IMR-90 (cell line): Measurements from ENCODE around the gene ALOX12B. TPM values are rescaled to one million over a fixed set of nuclear protein-coding genes. Genes with fewer than 3 reads are reported as not detected.

Source experiments
- ATAC-seq: fragments of 200-7000 bp; cut with Tn5 transposase; 2 replicates; pipeline ENCODE4 v1.9.1; 2020; ENCODE audit warnings: low read depth, mild to moderate bottlenecking, moderate library complexity
- BruUV-seq: library from RNA; stranded (reverse); fragments of 400-500 nt; replicated peaks from 2 replicates; lab custom pipeline; 2021; lab: Mats Ljungman, UMichigan
- CTCF ChIA-PET: fragments of 300-600 bp; formaldehyde crosslinking; extraction: SDS; loops from one replicate; lab custom pipeline; 2021; ENCODE audit warnings: antibody characterized with exemption; lab: Yijun Ruan, JAX
- POLR2A ChIA-PET: fragments of 300-600 bp; sonication (Branson Sonifier 250); formaldehyde crosslinking; loops from one replicate; lab custom pipeline; 2022; ENCODE audit warnings: antibody characterized with exemption; ENCODE audit not compliant: unreplicated experiment; lab: Charles Lee
- DNase-seq: peaks from one replicate; pipeline ENCODE4 v3.0.0; 2013
- H2AFZ ChIP-seq: replicated peaks from 2 replicates; pipeline ENCODE3; 2013; ENCODE audit warnings: low read length, mild to moderate bottlenecking; ENCODE audit not compliant: poor library complexity
- H2AK5ac ChIP-seq: 2 replicates; pipeline ENCODE4 v1.6.1; 2013; ENCODE audit warnings: low read depth, low read length, inconsistent platforms
- H2AK9ac ChIP-seq: replicated peaks from 2 replicates; pipeline ENCODE3; 2013; ENCODE audit warnings: mild to moderate bottlenecking, low read depth, low read length, moderate library complexity; ENCODE audit not compliant: poor library complexity
- H2BK120ac ChIP-seq: 2 replicates; pipeline ENCODE4 v1.6.1; 2013; ENCODE audit warnings: low read depth, low read length, inconsistent platforms
- H2BK15ac ChIP-seq: 3 replicates; pipeline ENCODE4 v1.6.1; 2013; ENCODE audit warnings: low read depth, low read length, inconsistent platforms
- H2BK20ac ChIP-seq: 2 replicates; pipeline ENCODE4 v1.6.1; 2013; ENCODE audit warnings: low read depth, mild to moderate bottlenecking, inconsistent platforms, low read length, moderate library complexity
- H2BK5ac ChIP-seq: 2 replicates; pipeline ENCODE4 v1.6.1; 2013; ENCODE audit warnings: mild to moderate bottlenecking, low read depth, low read length, inconsistent platforms; ENCODE audit not compliant: poor library complexity, severe bottlenecking
- H3K14ac ChIP-seq: replicated peaks from 2 replicates; pipeline ENCODE4 v1.6.1; 2013; ENCODE audit warnings: low read depth, low read length, inconsistent platforms
- H3K18ac ChIP-seq: 2 replicates; pipeline ENCODE4 v1.6.1; 2013; ENCODE audit warnings: low read depth, low read length, control low read depth
- H3K23ac ChIP-seq: 2 replicates; pipeline ENCODE4 v1.6.1; 2013; ENCODE audit warnings: low read depth, low read length, inconsistent platforms
- H3K27ac ChIP-seq: 2 replicates; pipeline ENCODE4 v1.5.1; 2013; ENCODE audit warnings: mild to moderate bottlenecking, control low read depth, low read length; ENCODE audit not compliant: insufficient read depth
- H3K27me3 ChIP-seq: 2 replicates; pipeline ENCODE4 v1.6.1; 2013; ENCODE audit warnings: low read length; ENCODE audit not compliant: control insufficient read depth, insufficient read depth
- H3K36me3 ChIP-seq: 2 replicates; pipeline ENCODE4 v1.6.1; 2013; ENCODE audit warnings: low read length, mixed read lengths; ENCODE audit not compliant: control insufficient read depth, insufficient read depth
- H3K4ac ChIP-seq: 2 replicates; pipeline ENCODE4 v1.6.1; 2013; ENCODE audit warnings: low read depth, low read length, inconsistent platforms
- H3K4me1 ChIP-seq: 2 replicates; pipeline ENCODE4 v1.6.1; 2013; ENCODE audit warnings: low read length, mixed read lengths; ENCODE audit not compliant: control insufficient read depth, insufficient read depth
- H3K4me2 ChIP-seq: 2 replicates; pipeline ENCODE4 v1.6.1; 2013; ENCODE audit warnings: low read depth, mild to moderate bottlenecking, control low read depth, low read length, moderate library complexity
- H3K4me3 ChIP-seq: 2 replicates; pipeline ENCODE4 v1.5.1; 2013; ENCODE audit warnings: low read depth, mild to moderate bottlenecking, control low read depth, low read length, moderate library complexity; ENCODE audit not compliant: insufficient read depth
- H3K56ac ChIP-seq: 2 replicates; pipeline ENCODE4 v1.6.1; 2013; ENCODE audit warnings: low read length, inconsistent platforms; ENCODE audit not compliant: insufficient read depth; ENCODE audit errors: extremely low read depth
- H3K79me1 ChIP-seq, 2 experiments: 2 replicates each; pipeline ENCODE4 v1.6.1; 2013; ENCODE audit warnings: low read length in 2 of 2, inconsistent platforms in 1 of 2, low read depth in 1 of 2
- H3K9ac ChIP-seq: 2 replicates; pipeline ENCODE4 v1.6.1; 2013; ENCODE audit warnings: low read depth, low read length, control low read depth
- H3K9me1 ChIP-seq: 2 replicates; pipeline ENCODE4 v1.6.1; 2013; ENCODE audit warnings: low read length, inconsistent platforms; ENCODE audit not compliant: insufficient read depth
- H3K9me3 ChIP-seq: 2 replicates; pipeline ENCODE4 v1.6.1; 2013; ENCODE audit warnings: low read length; ENCODE audit not compliant: control insufficient read depth, insufficient read depth
- H4K20me1 ChIP-seq: 2 replicates; pipeline ENCODE4 v1.6.1; 2013; ENCODE audit warnings: low read length, inconsistent platforms; ENCODE audit not compliant: insufficient read depth
- H4K5ac ChIP-seq: 2 replicates; pipeline ENCODE4 v1.6.1; 2013; ENCODE audit warnings: mild to moderate bottlenecking, low read depth, low read length, control low read depth
- H4K8ac ChIP-seq, 2 experiments: 2 replicates each; pipeline ENCODE4 v1.6.1; 2013; ENCODE audit warnings: low read depth in 2 of 2, low read length in 2 of 2, control low read depth in 1 of 2, inconsistent platforms in 1 of 2
- H4K91ac ChIP-seq: 2 replicates; pipeline ENCODE4 v1.6.1; 2013; ENCODE audit warnings: low read depth, low read length, inconsistent platforms; ENCODE audit not compliant: insufficient read depth
- RFX5 ChIP-seq: IDR thresholded peaks from 2 replicates; pipeline ENCODE4 v1.8.0; 2012; ENCODE audit warnings: low read depth, mild to moderate bottlenecking, low read length, moderate library complexity
- WGBS, 2 experiments: methylation state at CpG; one replicate each; pipeline versions ENCODE4 v1.1.5 to v1.1.7; 2013; ENCODE audit warnings: missing lambda C conversion rate in 2 of 2; ENCODE audit not compliant: insufficient read length in 1 of 2; ENCODE audit errors: extremely low coverage in 2 of 2; 5-methylcytosine and 5-hydroxymethylcytosine counted together
- dilution Hi-C: fragments of 300-500 bp; cut with HindIII; formaldehyde crosslinking; loops from one replicate; pipeline ENCODE4 v1.14.3; 2018; ENCODE audit warnings: low sequenced_read_pairs; ENCODE audit not compliant: unreplicated experiment
- in situ Hi-C: fragments of 300-500 bp; cut with MboI; formaldehyde crosslinking; loops from 3 replicates; pipeline ENCODE4 v1.14.3; 2019; ENCODE audit warnings: low sequenced_read_pairs, inconsistent platforms, mixed read lengths
- intact Hi-C: fragments of 100-400 bp; cut with micrococcal nuclease; formaldehyde crosslinking; loops from 2 replicates; pipeline ENCODE4 v1.10.0; 2022
- polyA plus RNA-seq, 3 experiments: library from polyadenylated mRNA; depleted of rRNA; stranded (reverse); fragments of >200 nt; gene quantifications; 2 replicates each; pipeline ENCODE4 v1.2.3, GENCODE V29; 2012; ENCODE audit warnings: low replicate concordance in 1 of 3
- total RNA-seq: library from RNA; depleted of rRNA; stranded (reverse); fragments of >200 nt; gene quantifications from 2 replicates; pipeline ENCODE4 v1.2.3, GENCODE V29; 2012
- TF ChIP-seq, protein P1 (sequence below): fragments of 150-350 bp; IDR thresholded peaks from 2 replicates; pipeline ENCODE4 v1.6.1; 2017; ENCODE audit warnings: mild to moderate bottlenecking, antibody characterized with exemption, low read length, low read depth

ALOX12B gene
- total and polyA plus RNA-seq, 2 of the 4 experiments (the other 2 are of a cell fraction), result not detected

DNA sequence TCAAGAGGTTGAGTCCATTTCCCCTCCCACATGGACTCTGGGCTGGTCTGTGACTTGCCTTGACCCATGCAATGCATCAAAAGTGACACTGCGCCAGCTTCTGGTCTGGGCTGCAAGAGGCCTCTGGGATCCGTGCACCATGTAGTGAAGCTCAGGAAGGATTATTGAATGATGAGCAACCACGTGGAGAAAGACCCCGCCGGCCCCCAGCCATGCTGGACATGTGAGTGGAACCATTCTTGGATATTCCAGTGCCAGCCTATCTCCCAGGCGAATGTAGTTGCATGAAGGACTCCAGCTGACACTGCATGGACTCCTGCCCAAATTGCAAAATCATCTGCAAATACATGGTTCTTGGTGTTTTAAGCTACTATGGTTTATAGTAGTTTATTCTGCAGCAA is 56.3 kb downstream of the ALOX12B start:
- H3K18ac ChIP-seq, result no peak overlapping the region
- H4K5ac ChIP-seq, result no peak overlapping the region
- TF ChIP-seq, protein P1, sequence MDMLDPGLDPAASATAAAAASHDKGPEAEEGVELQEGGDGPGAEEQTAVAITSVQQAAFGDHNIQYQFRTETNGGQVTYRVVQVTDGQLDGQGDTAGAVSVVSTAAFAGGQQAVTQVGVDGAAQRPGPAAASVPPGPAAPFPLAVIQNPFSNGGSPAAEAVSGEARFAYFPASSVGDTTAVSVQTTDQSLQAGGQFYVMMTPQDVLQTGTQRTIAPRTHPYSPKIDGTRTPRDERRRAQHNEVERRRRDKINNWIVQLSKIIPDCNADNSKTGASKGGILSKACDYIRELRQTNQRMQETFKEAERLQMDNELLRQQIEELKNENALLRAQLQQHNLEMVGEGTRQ, result no peak
- no peak for TF ChIP-seq RFX5
- H2BK120ac ChIP-seq, result no peak overlapping the region
- no peaks in the 10 kb centered on the region; the same call in 1 of the 2 replicates for H4K20me1 ChIP-seq
- no peak overlapping the region for H2AK5ac ChIP-seq
- no TSS peak for BruUV-seq
- no peaks in the 10 kb centered on the region for H3K36me3 ChIP-seq
- DNase-seq, result no peak
- H2BK5ac ChIP-seq, result no peak overlapping the region
- no peak overlapping the region for H3K9ac ChIP-seq
- no peak overlapping the region for H2BK15ac ChIP-seq
- no peak overlapping the region for H3K4me3 ChIP-seq
- H3K4me2 ChIP-seq, result no peak overlapping the region
- H3K23ac ChIP-seq, result no peak overlapping the region
- no peak overlapping the region for H3K27ac ChIP-seq
- intact Hi-C loops, result no loop called here
- dilution Hi-C loops, result no loop called here
- no peak overlapping the region for H2AFZ ChIP-seq
- H3K56ac ChIP-seq, result no peak overlapping the region
- no peak overlapping the region for H2AK9ac ChIP-seq
- ATAC-seq, result no peak
- 0 out of 2 replicates have a peak, but pooled peaks cover 5% of the 10 kb centered on the region for H3K9me3 ChIP-seq
- H3K9me1 ChIP-seq, result no peaks in the 10 kb centered on the region
- H3K4ac ChIP-seq, result no peak overlapping the region
- peaks cover 2% of the 10 kb centered on the region; the same call in 1 of the 2 replicates for H3K4me1 ChIP-seq
- H4K91ac ChIP-seq, result no peak overlapping the region
- peaks cover 42% of the 10 kb centered on the region for H3K27me3 ChIP-seq
- ChIA-PET CTCF (no interaction called here), POLR2A (no interaction called here)
- H4K8ac ChIP-seq, result no peak overlapping the region
- no peak overlapping the region for H3K14ac ChIP-seq
- 25% methylated on average over 5 of the region's 6 CpGs; no CpG with 5 or more reads in 1 of the 2 experiments for WGBS, 2 experiments
- no peaks in the 10 kb centered on the region for H3K79me1 ChIP-seq
- in situ Hi-C loops, result no loop called here
- H2BK20ac ChIP-seq, result no peak overlapping the region
